H1 (cell line): Measurements from ENCODE around the gene LRRC26. TPM values are rescaled to one million over a fixed set of nuclear protein-coding genes. Genes with fewer than 3 reads are reported as not detected.

Experiments used
- CTCF ChIA-PET: fragments of 300-600 bp; sonication (Branson Sonifier 250); formaldehyde crosslinking; loops from one replicate; lab custom pipeline; 2021; ENCODE audit not compliant: partially characterized antibody; lab: Charles Lee
- POLR2A ChIA-PET: fragments of 300-600 bp; sonication (Branson Sonifier 250); formaldehyde crosslinking; loops from one replicate; lab custom pipeline; 2021; ENCODE audit warnings: inconsistent platforms; ENCODE audit not compliant: partially characterized antibody; lab: Charles Lee
- DNase-seq, 2 experiments: peaks; one replicate each; pipeline versions ENCODE4 v3.0.0 to v3.0.0-alpha.2; 2010 to 2022; ENCODE audit warnings: low spot score in 2 of 2, low read depth in 1 of 2, mixed read lengths in 1 of 2
- FAIRE-seq: peaks from 2 replicates; lab custom pipeline; 2011; peaks lifted over from hg19 to GRCh38; lab: Jason Lieb, UNC
- H2AFZ ChIP-seq: 2 replicates; pipeline ENCODE4 v1.8.1; 2012; ENCODE audit warnings: low read length, inconsistent platforms
- H2AK5ac ChIP-seq: 2 replicates; pipeline ENCODE4 v1.6.1; 2013; ENCODE audit warnings: low read depth, low read length
- H2BK120ac ChIP-seq: replicated peaks from 2 replicates; pipeline ENCODE3; 2013; ENCODE audit warnings: low read depth, low read length, inconsistent platforms
- H2BK12ac ChIP-seq: 2 replicates; pipeline ENCODE4 v1.6.1; 2013; ENCODE audit warnings: low read depth, low read length
- H2BK15ac ChIP-seq: 2 replicates; pipeline ENCODE4 v1.6.1; 2013; ENCODE audit warnings: low read length
- H2BK20ac ChIP-seq: 2 replicates; pipeline ENCODE4 v1.6.1; 2013; ENCODE audit warnings: low read length
- H2BK5ac ChIP-seq: 2 replicates; pipeline ENCODE4 v1.6.1; 2013; ENCODE audit warnings: low read depth, low read length
- H3K14ac ChIP-seq: 2 replicates; pipeline ENCODE4 v1.6.1; 2013; ENCODE audit warnings: inconsistent platforms; ENCODE audit not compliant: insufficient read length
- H3K18ac ChIP-seq: 2 replicates; pipeline ENCODE4 v1.6.1; 2013; ENCODE audit warnings: low read length; ENCODE audit errors: extremely low read depth
- H3K23ac ChIP-seq: 2 replicates; pipeline ENCODE4 v1.6.1; 2013; ENCODE audit warnings: inconsistent platforms; ENCODE audit not compliant: insufficient read length
- H3K23me2 ChIP-seq: 2 replicates; pipeline ENCODE4 v1.6.1; 2013; ENCODE audit warnings: low read depth, low read length
- H3K27ac ChIP-seq: 2 replicates; pipeline ENCODE4 v1.6.1; 2011; ENCODE audit warnings: low read depth, low read length, inconsistent platforms
- H3K27me3 ChIP-seq, 4 experiments: replicated peaks in 1 of 4; 1 replicate in 1 of 4; 2 replicates in 3 of 4; pipeline versions ENCODE4 v1.6.1 to v1.8.1; 2011 to 2013; ENCODE audit warnings: low read length in 3 of 4, mild to moderate bottlenecking in 3 of 4, inconsistent platforms in 2 of 4, mixed read lengths in 2 of 4, moderate library complexity in 1 of 4; ENCODE audit not compliant: control insufficient read depth in 3 of 4, insufficient read depth in 3 of 4; ENCODE audit errors: extremely low read depth in 1 of 4
- H3K36me3 ChIP-seq, 4 experiments: 2 replicates each; pipeline versions ENCODE4 v1.6.1 to v1.8.1; 2011 to 2013; ENCODE audit warnings: mild to moderate bottlenecking in 4 of 4, low read length in 3 of 4, moderate library complexity in 2 of 4, control low read depth in 1 of 4, inconsistent platforms in 1 of 4; ENCODE audit not compliant: insufficient read depth in 4 of 4, control insufficient read depth in 2 of 4
- H3K4ac ChIP-seq: replicated peaks from 2 replicates; pipeline ENCODE3; 2013; ENCODE audit warnings: low read length, low read depth, mixed read lengths, inconsistent platforms; ENCODE audit not compliant: insufficient read length
- H3K4me1 ChIP-seq, 4 experiments: replicated peaks in 1 of 4; 1 replicate in 1 of 4; 2 replicates in 3 of 4; pipeline versions ENCODE4 v1.6.1 to v1.8.1; 2011 to 2013; ENCODE audit warnings: low read length in 3 of 4, inconsistent platforms in 2 of 4, mixed read lengths in 1 of 4; ENCODE audit not compliant: insufficient read depth in 4 of 4, control insufficient read depth in 3 of 4
- H3K4me2 ChIP-seq, 2 experiments: 2 replicates each; pipeline versions ENCODE4 v1.6.1 to v1.8.1; 2011 to 2013; ENCODE audit warnings: low read depth in 2 of 2, low read length in 2 of 2, control low read depth in 1 of 2, inconsistent platforms in 1 of 2, mild to moderate bottlenecking in 1 of 2; ENCODE audit not compliant: insufficient read depth in 1 of 2
- H3K4me3 ChIP-seq, 4 experiments: fragments of 200-600, 300-600 bp in 1 of 4; sonication (generic), shearing (Covaris generic), sonication (Bioruptor Twin) in 1 of 4; 2 replicates each; pipeline versions ENCODE4 v1.5.1 to v1.8.1; 2011 to 2016; ENCODE audit warnings: low read length in 4 of 4, low read depth in 3 of 4, control low read depth in 2 of 4, inconsistent platforms in 2 of 4, mild to moderate bottlenecking in 2 of 4, mixed read lengths in 1 of 4, moderate library complexity in 1 of 4; ENCODE audit not compliant: insufficient read depth in 2 of 4; ENCODE audit errors: extremely low read depth in 1 of 4
- H3K56ac ChIP-seq: replicated peaks from 2 replicates; pipeline ENCODE3; 2013; ENCODE audit warnings: low read depth, mild to moderate bottlenecking, mixed read lengths, low read length, inconsistent platforms; ENCODE audit not compliant: insufficient read length
- H3K79me1 ChIP-seq: 2 replicates; pipeline ENCODE4 v1.6.1; 2013; ENCODE audit warnings: low read depth, low read length, control low read depth
- H3K79me2 ChIP-seq, 2 experiments: 2 replicates each; pipeline versions ENCODE4 v1.6.1 to v1.8.1; 2012 to 2013; ENCODE audit warnings: low read length in 2 of 2, mild to moderate bottlenecking in 2 of 2, inconsistent platforms in 1 of 2; ENCODE audit not compliant: insufficient read depth in 2 of 2, control insufficient read depth in 1 of 2
- H3K9ac ChIP-seq, 4 experiments: replicated peaks in 1 of 4; 1 replicate in 1 of 4; 2 replicates in 3 of 4; pipeline versions ENCODE4 v1.6.1 to v1.8.1; 2011 to 2013; ENCODE audit warnings: low read depth in 3 of 4, low read length in 3 of 4, control low read depth in 2 of 4, mild to moderate bottlenecking in 2 of 4, moderate library complexity in 2 of 4, inconsistent platforms in 1 of 4; ENCODE audit errors: extremely low read depth in 1 of 4
- H3K9me3 ChIP-seq, 2 experiments: 2 replicates each; pipeline versions ENCODE4 v1.6.1 to v1.8.1; 2012 to 2013; ENCODE audit warnings: mild to moderate bottlenecking in 2 of 2, moderate library complexity in 2 of 2, control low read depth in 1 of 2, inconsistent platforms in 1 of 2, low read depth in 1 of 2, low read length in 1 of 2, mixed read lengths in 1 of 2; ENCODE audit not compliant: insufficient read depth in 2 of 2
- H4K20me1 ChIP-seq, 2 experiments: replicated peaks in 1 of 2; 2 replicates each; pipeline versions ENCODE3 to v1.8.1; 2011 to 2013; ENCODE audit warnings: inconsistent platforms in 2 of 2, low read length in 2 of 2, mild to moderate bottlenecking in 1 of 2; ENCODE audit not compliant: insufficient read depth in 2 of 2, control insufficient read depth in 1 of 2
- H4K5ac ChIP-seq: 2 replicates; pipeline ENCODE4 v1.6.1; 2013; ENCODE audit warnings: low read length, low read depth, mixed read lengths, inconsistent platforms; ENCODE audit not compliant: insufficient read length
- H4K8ac ChIP-seq: 2 replicates; pipeline ENCODE4 v1.8.0; 2013; ENCODE audit warnings: mild to moderate bottlenecking, moderate library complexity, low read length, inconsistent platforms; ENCODE audit not compliant: insufficient read depth; ENCODE audit errors: extremely low read depth
- H4K91ac ChIP-seq: replicated peaks from 2 replicates; pipeline ENCODE3; 2013; ENCODE audit warnings: low read length, mixed read lengths, inconsistent platforms; ENCODE audit not compliant: insufficient read length
- ASH2L ChIP-seq: fragments of 200-600, 300-600 bp; sonication (generic); IDR thresholded peaks from one replicate; pipeline ENCODE4 v1.7.1; 2017; ENCODE audit warnings: low read length
- BACH1 ChIP-seq: IDR thresholded peaks from 2 replicates; pipeline ENCODE4 v1.6.1; 2012; ENCODE audit warnings: low read length, improper control_type of control experiment
- CEBPB ChIP-seq: IDR thresholded peaks from 2 replicates; pipeline ENCODE4 v1.6.1; 2012; ENCODE audit warnings: low read depth, low read length
- CHD1 ChIP-seq: IDR thresholded peaks from 2 replicates; pipeline ENCODE4 v1.6.1; 2012; ENCODE audit warnings: low read depth, low read length, improper control_type of control experiment
- KDM1A ChIP-seq: fragments of 200-600, 300-600 bp; sonication (generic); IDR thresholded peaks from 2 replicates; pipeline ENCODE4 v1.7.1; 2016; ENCODE audit warnings: mild to moderate bottlenecking, low read length, borderline replicate concordance
- KDM5A ChIP-seq: fragments of 200-600 bp; IDR thresholded peaks from 2 replicates; pipeline ENCODE4 v1.7.1; 2012; ENCODE audit warnings: mild to moderate bottlenecking, low read length, inconsistent platforms, mixed read lengths
- MAFK ChIP-seq: IDR thresholded peaks from 2 replicates; pipeline ENCODE4 v1.6.1; 2012; ENCODE audit warnings: low read depth, mild to moderate bottlenecking, improper control_type of control experiment, low read length
- PHF8 ChIP-seq: fragments of 200-600 bp; sonication (generic); conservative IDR thresholded peaks from 2 replicates; pipeline ENCODE4 v1.7.1; 2012; ENCODE audit warnings: low read depth, mild to moderate bottlenecking, inconsistent platforms, low read length, moderate library complexity
- POLR2AphosphoS5 ChIP-seq: IDR thresholded peaks from 2 replicates; pipeline ENCODE4 v1.6.1; 2011; ENCODE audit warnings: low read depth, low read length
- RAD21 ChIP-seq, 2 experiments: IDR thresholded peaks in 1 of 2; conservative IDR thresholded peaks in 1 of 2; 2 replicates each; pipeline ENCODE4 v1.6.1; 2011; ENCODE audit warnings: low read depth in 2 of 2, low read length in 2 of 2, improper control_type of control experiment in 1 of 2, inconsistent platforms in 1 of 2, mild to moderate bottlenecking in 1 of 2, moderate library complexity in 1 of 2
- RBBP5 ChIP-seq: IDR thresholded peaks from 2 replicates; pipeline ENCODE4 v1.7.1; 2012; ENCODE audit warnings: low read depth, mild to moderate bottlenecking, inconsistent platforms, low read length, moderate library complexity, borderline replicate concordance
- SIRT6 ChIP-seq: IDR thresholded peaks from one replicate; pipeline ENCODE4 v1.7.1; 2012; ENCODE audit warnings: low read length, inconsistent platforms
- SUZ12 ChIP-seq: fragments of 200-600 bp; sonication (generic); IDR thresholded peaks from 2 replicates; pipeline ENCODE4 v1.6.1; 2012; ENCODE audit warnings: mild to moderate bottlenecking, inconsistent platforms, low read length, moderate library complexity, mixed read lengths
- WGBS, 2 experiments: shearing (Covaris generic) in 1 of 2; methylation state at CpG; one replicate each; pipeline versions ENCODE4 v1.1.6 to v1.1.7; 2013 to 2015; ENCODE audit warnings: low lambda C conversion rate in 2 of 2, mixed read lengths in 2 of 2, inconsistent platforms in 1 of 2, low coverage in 1 of 2, missing lambda C conversion rate in 1 of 2; ENCODE audit not compliant: insufficient replicate concordance in 2 of 2, insufficient coverage in 1 of 2, insufficient read length in 1 of 2; ENCODE audit errors: extremely low coverage in 1 of 2, missing lambda C conversion rate in 1 of 2; 5-methylcytosine and 5-hydroxymethylcytosine counted together
- polyA plus RNA-seq, 7 experiments: library from polyadenylated mRNA; depleted of rRNA in 3 of 7; stranded (reverse) in 5 of 7; unstranded in 2 of 7; fragments of >200 nt in 5 of 7; fragments of 200-250 nt in 2 of 7; gene quantifications; 1 replicate in 5 of 7; 2 replicates in 1 of 7; 4 replicates in 1 of 7; pipeline versions ENCODE4 v1.2.1 to v1.2.3, GENCODE V29; 2011 to 2013; ENCODE audit warnings: missing spikeins in 2 of 7, mixed read lengths in 2 of 7
- total RNA-seq: library from RNA; stranded (reverse); fragmentation: NEBNext Ultra II Directional; extraction: Animal tissue kit (Norgen Biotek cat#: 25700); gene quantifications from 2 replicates; pipeline ENCODE4 v1.2.1, GENCODE V29; 2021

The LRRC26 gene
- total and polyA plus RNA-seq, 2 of the 8 experiments (the other 6 are each of a cell fraction or from before 2014, with no cell fraction given) = 0.34 to 0.85 TPM

GRCh38 chr9:137215196-137215986 lies 45.5 kb upstream of the LRRC26 start:
- H4K91ac ChIP-seq = no peak overlapping the region
- peaks cover 0 to 22% (median 7%) of the 10 kb centered on the region in 4 experiments; a peak in 7 of 8 replicates for H3K36me3 ChIP-seq
- TF ChIP-seq SIRT6 (no peak), KDM5A (no peak), CHD1 (no peak), ASH2L (no peak), BACH1 (no peak), KDM1A (no peak), POLR2AphosphoS5 (no peak), RBBP5 (no peak), CEBPB (no peak), SUZ12 (no peak), PHF8 (no peak), RAD21 (IDR thresholded peaks at IDR 0.05 in 1 of 2, conservative IDR thresholded peaks at IDR 0.05 in 1 of 2; ENCODE audit: low read depth in 2 of 2, low read length in 2 of 2) (no peak), MAFK (no peak)

More at GRCh38 chr9:137215196-137215986, 45.5 kb upstream of the LRRC26 start:
- no peak overlapping the region for H4K5ac ChIP-seq
- H2BK15ac ChIP-seq = no peak overlapping the region
- H2AK5ac ChIP-seq = no peak overlapping the region
- H2BK5ac ChIP-seq = no peak overlapping the region
- H2BK12ac ChIP-seq = no peak overlapping the region
- no peak overlapping the region for H3K4me3 ChIP-seq
- H2BK20ac ChIP-seq = no peak overlapping the region
- peaks cover 0 to 6% (median 4%) of the 10 kb centered on the region in 4 experiments; a peak in 5 of 7 replicates for H3K4me1 ChIP-seq
- H4K8ac ChIP-seq = no peak overlapping the region
- POLR2A ChIA-PET = interaction anchor here (1.1 to 69.9 kb wide), 9 partner anchors 8 to 100 kb away, joined by 3 to 1462 read pairs (median 7); partner anchors contain the start of genes ANAPC2, NDOR1, NELFB and SLC34A3
- no peak overlapping the region for H2BK120ac ChIP-seq
- H2AFZ ChIP-seq = no peak overlapping the region
- CTCF ChIA-PET = interaction anchor here (0.7 to 4.0 kb wide), 16 partner anchors 9 to 95 kb away, joined by 3 to 31 read pairs (median 6); partner anchors contain the start of genes ANAPC2, CYSRT1, RNF224 and SSNA1
- no peaks in the 10 kb centered on the region for H3K79me2 ChIP-seq
- H3K27ac ChIP-seq = no peak overlapping the region
- H3K4ac ChIP-seq = no peak overlapping the region
- no peak overlapping the region for H3K18ac ChIP-seq
- peaks cover 0 to 16% of the 10 kb centered on the region in 2 experiments for H4K20me1 ChIP-seq
- no peaks in the 10 kb centered on the region for H3K9me3 ChIP-seq
- no peak overlapping the region for H3K23ac ChIP-seq
- H3K56ac ChIP-seq = no peak overlapping the region
- no peak overlapping the region for H3K14ac ChIP-seq
- DNase-seq (no peak), FAIRE-seq (no peak)
- H3K4me2 ChIP-seq = no peak overlapping the region
- no peaks in the 10 kb centered on the region for H3K23me2 ChIP-seq
- WGBS, 2 experiments = 89% methylated on average over 20 of the region's 22 CpGs; no CpG with 5 or more reads in 1 of the 2 experiments
- no peaks in the 10 kb centered on the region for H3K27me3 ChIP-seq
- no peak overlapping the region for H3K9ac ChIP-seq
- H3K79me1 ChIP-seq = no peaks in the 10 kb centered on the region; the same call in 1 of the 2 replicates
